Naive B cell (primary cell): Measurements from ENCODE around the gene ADD1. TPM values are rescaled to one million over a fixed set of nuclear protein-coding genes. Genes with fewer than 3 reads are reported as not detected.
A peak's percentile ranks its signal among the peaks of the same experiment; 100 is the strongest.

ENCODE experiments used
- ATAC-seq, 2 donors: fragments of 150-1000 bp; cut with Tn5 transposase; 2 replicates each; pipeline ENCODE4 v1.10.0; 2021; ENCODE audit warnings: low read depth in 2 of 2, mild to moderate bottlenecking in 2 of 2, moderate library complexity in 2 of 2
- DNase-seq: peaks from one replicate; pipeline ENCODE4 v3.0.0; 2022
- H3K27ac Mint-ChIP-seq, 6 donors: one replicate each; pipeline ENCODE4 v1.8.0; 2020 to 2022; ENCODE audit warnings: mild to moderate bottlenecking in 6 of 6, mixed read lengths in 6 of 6, moderate library complexity in 5 of 6, inconsistent platforms in 2 of 6
- H3K27me3 Mint-ChIP-seq, 3 donors: one replicate each; pipeline ENCODE4 v1.8.0; 2021 to 2022; ENCODE audit warnings: mixed read lengths in 3 of 3, mild to moderate bottlenecking in 1 of 3
- H3K36me3 Mint-ChIP-seq, 2 donors: one replicate each; pipeline ENCODE4 v1.8.0; 2020 to 2022; ENCODE audit warnings: mixed read lengths in 2 of 2, inconsistent platforms in 1 of 2, mild to moderate bottlenecking in 1 of 2
- H3K4me1 Mint-ChIP-seq, 3 donors: one replicate each; pipeline ENCODE4 v1.8.0; 2020 to 2022; ENCODE audit warnings: mixed read lengths in 3 of 3, inconsistent platforms in 1 of 3, mild to moderate bottlenecking in 1 of 3, moderate library complexity in 1 of 3
- H3K4me3 Mint-ChIP-seq, 8 donors: one replicate each; pipeline ENCODE4 v1.8.0; 2020 to 2022; ENCODE audit warnings: mild to moderate bottlenecking in 8 of 8, mixed read lengths in 8 of 8, moderate library complexity in 8 of 8, inconsistent platforms in 2 of 8
- H3K9me3 Mint-ChIP-seq, 7 donors: one replicate each; pipeline ENCODE4 v1.8.0; 2020 to 2022; ENCODE audit warnings: mixed read lengths in 7 of 7, mild to moderate bottlenecking in 5 of 7, inconsistent platforms in 2 of 7, moderate library complexity in 1 of 7
- polyA plus RNA-seq, 6 donors: library from polyadenylated mRNA; unstranded; fragments of 300-500 nt; fragmentation: Illumina TruSeq; gene quantifications; one replicate each; pipeline ENCODE4 v1.2.3, GENCODE V29; 2021; ENCODE audit warnings: low read depth in 6 of 6

The ADD1 gene
- polyA plus RNA-seq, 6 donors from 2014 or later = 325 to 440 (median 349) TPM

GRCh38 chr4:2856266-2856665 is 12.6 kb downstream of the ADD1 start:
- H3K9me3 Mint-ChIP-seq = peaks cover 0 to 6% (median 0%) of the 10 kb centered on the region in 7 donors
- no peak for ATAC-seq

GRCh38 chr4:2857349-2857927 is 13.8 kb downstream of the ADD1 start:
- Mint-ChIP-seq H3K27ac (peak overlapping the region; percentile 5 to 87 (median 77)), H3K4me1 (peaks cover 71 to 98% (median 82%) of the 10 kb centered on the region in 3 donors), H3K9me3 (peaks cover 0 to 6% (median 0%) of the 10 kb centered on the region in 7 donors), H3K36me3 (peaks cover 0 to 7% of the 10 kb centered on the region in 2 donors), H3K27me3 (no peaks in the 10 kb centered on the region), H3K4me3 (peak overlapping the region in 4 of 8 donors; percentile 22 to 49 (median 36))
- DNase-seq = no peak
- ATAC-seq = no peak

More at GRCh38 chr4:2856266-2856665, 12.6 kb downstream of the ADD1 start:
- no peak for DNase-seq
- no peaks in the 10 kb centered on the region for H3K27me3 Mint-ChIP-seq
- H3K36me3 Mint-ChIP-seq = peaks cover 0 to 7% of the 10 kb centered on the region in 2 donors
- H3K4me1 Mint-ChIP-seq = peaks cover 65 to 98% (median 82%) of the 10 kb centered on the region in 3 donors
- H3K27ac Mint-ChIP-seq = peak overlapping the region; percentile 49 to 89 (median 76)
- H3K4me3 Mint-ChIP-seq = peak overlapping the region in 7 of 8 donors; percentile 13 to 70 (median 61)

- Mint-ChIP-seq H3K9me3 (peaks cover 0 to 6% (median 0%) of the 10 kb centered on the region in 7 donors), H3K4me1 (peaks cover 77 to 99% (median 81%) of the 10 kb centered on the region in 3 donors), H3K27ac (peak overlapping the region; percentile 33 to 88 (median 56)), H3K4me3 (peak overlapping the region in 6 of 8 donors; percentile 6 to 63 (median 37)), H3K27me3 (no peaks in the 10 kb centered on the region), H3K36me3 (peaks cover 0 to 7% of the 10 kb centered on the region in 2 donors)
- ATAC-seq (no peak), DNase-seq (no peak)
These were observed 15.0 kb downstream of the ADD1 start for GRCh38 chr4:2858451-2859217.

- ATAC-seq (peak; percentile 65 to 71), DNase-seq (no peak)
- H3K9me3 Mint-ChIP-seq = peaks cover 0 to 6% (median 0%) of the 10 kb centered on the region in 7 donors
- no peaks in the 10 kb centered on the region for H3K27me3 Mint-ChIP-seq
- peak overlapping the region; percentile 12 to 75 (median 62) for H3K4me3 Mint-ChIP-seq
- H3K36me3 Mint-ChIP-seq = peaks cover 0 to 7% of the 10 kb centered on the region in 2 donors
- H3K27ac Mint-ChIP-seq = peak overlapping the region in 5 of 6 donors; percentile 18 to 88 (median 31)
- H3K4me1 Mint-ChIP-seq = peaks cover 77 to 97% (median 80%) of the 10 kb centered on the region in 3 donors
These were observed 15.9 kb downstream of the ADD1 start for GRCh38 chr4:2859514-2859913.

- ATAC-seq (no peak), DNase-seq (no peak)
- peaks cover 0 to 4% of the 10 kb centered on the region in 2 donors for H3K36me3 Mint-ChIP-seq
- peak overlapping the region; percentile 31 to 95 (median 88) for H3K27ac Mint-ChIP-seq
- no peaks in the 10 kb centered on the region for H3K27me3 Mint-ChIP-seq
- H3K4me1 Mint-ChIP-seq = peaks cover 78 to 97% (median 80%) of the 10 kb centered on the region in 3 donors
- peaks cover 0 to 6% (median 0%) of the 10 kb centered on the region in 7 donors for H3K9me3 Mint-ChIP-seq
- H3K4me3 Mint-ChIP-seq = peak overlapping the region in 7 of 8 donors; percentile 10 to 84 (median 61)
These were observed 17.0 kb downstream of the ADD1 start for GRCh38 chr4:2860391-2861348.

- DNase-seq (no peak), ATAC-seq (peak; percentile 33 to 34)
- Mint-ChIP-seq H3K9me3 (peaks cover 0 to 6% (median 0%) of the 10 kb centered on the region in 7 donors), H3K27ac (peak overlapping the region; percentile 64 to 95 (median 88)), H3K4me3 (peak overlapping the region in 7 of 8 donors; percentile 30 to 84 (median 69)), H3K36me3 (peaks cover 0 to 4% of the 10 kb centered on the region in 2 donors), H3K27me3 (no peaks in the 10 kb centered on the region), H3K4me1 (peaks cover 78 to 95% (median 86%) of the 10 kb centered on the region in 3 donors)
These were observed 18.2 kb downstream of the ADD1 start for GRCh38 chr4:2861631-2862436.

GRCh38 chr4:2862528-2862927 is 18.9 kb downstream of the ADD1 start:
- H3K4me3 Mint-ChIP-seq = peak overlapping the region in 6 of 8 donors; percentile 63 to 84 (median 68)
- DNase-seq (no peak), ATAC-seq (no peak)
- H3K4me1 Mint-ChIP-seq = peaks cover 79 to 96% (median 90%) of the 10 kb centered on the region in 3 donors
- H3K36me3 Mint-ChIP-seq = peaks cover 0 to 4% of the 10 kb centered on the region in 2 donors
- H3K9me3 Mint-ChIP-seq = peaks cover 0 to 6% (median 0%) of the 10 kb centered on the region in 7 donors
- H3K27ac Mint-ChIP-seq = peak overlapping the region in 5 of 6 donors; percentile 36 to 95 (median 88)
- no peaks in the 10 kb centered on the region for H3K27me3 Mint-ChIP-seq

GRCh38 chr4:2863649-2864048 is 20.0 kb downstream of the ADD1 start:
- H3K4me3 Mint-ChIP-seq = peak overlapping the region in 2 of 8 donors; percentile 19 to 56
- peak overlapping the region in 3 of 6 donors; percentile 40 to 87 (median 52) for H3K27ac Mint-ChIP-seq
- H3K9me3 Mint-ChIP-seq = peaks cover 0 to 6% (median 0%) of the 10 kb centered on the region in 7 donors

GRCh38 chr4:2865196-2865780 is 21.6 kb downstream of the ADD1 start:
- H3K27me3 Mint-ChIP-seq = no peaks in the 10 kb centered on the region
- peak overlapping the region in 5 of 6 donors; percentile 27 to 98 (median 58) for H3K27ac Mint-ChIP-seq
- ATAC-seq (no peak), DNase-seq (no peak)
- H3K4me1 Mint-ChIP-seq = peaks cover 80 to 95% (median 92%) of the 10 kb centered on the region in 3 donors
- peak overlapping the region in 2 of 8 donors; percentile 6 to 9 for H3K4me3 Mint-ChIP-seq
- H3K36me3 Mint-ChIP-seq = peaks cover 0 to 4% of the 10 kb centered on the region in 2 donors
- peaks cover 0 to under 1% (median 0%) of the 10 kb centered on the region in 7 donors for H3K9me3 Mint-ChIP-seq

More at GRCh38 chr4:2863649-2864048, 20.0 kb downstream of the ADD1 start:
- ATAC-seq (no peak), DNase-seq (no peak)
- Mint-ChIP-seq H3K36me3 (peaks cover 0 to 4% of the 10 kb centered on the region in 2 donors), H3K27me3 (no peaks in the 10 kb centered on the region), H3K4me1 (peaks cover 79 to 96% (median 90%) of the 10 kb centered on the region in 3 donors)

- peaks cover 73 to 93% (median 86%) of the 10 kb centered on the region in 3 donors for H3K4me1 Mint-ChIP-seq
- DNase-seq = no peak
- H3K36me3 Mint-ChIP-seq = peaks cover 0 to 4% of the 10 kb centered on the region in 2 donors
- peak overlapping the region in 4 of 6 donors; percentile 32 to 61 (median 51) for H3K27ac Mint-ChIP-seq
- peak overlapping the region in 2 of 8 donors; percentile 5 to 50 for H3K4me3 Mint-ChIP-seq
- H3K27me3 Mint-ChIP-seq = no peaks in the 10 kb centered on the region
- no peak for ATAC-seq
- H3K9me3 Mint-ChIP-seq = no peaks in the 10 kb centered on the region
These were observed 22.7 kb downstream of the ADD1 start for GRCh38 chr4:2866160-2866861.

GRCh38 chr4:2866891-2867290 is 23.2 kb downstream of the ADD1 start:
- peak overlapping the region in 3 of 8 donors; percentile 17 to 61 (median 47) for H3K4me3 Mint-ChIP-seq
- peaks cover 72 to 93% (median 85%) of the 10 kb centered on the region in 3 donors for H3K4me1 Mint-ChIP-seq
- no peaks in the 10 kb centered on the region for H3K9me3 Mint-ChIP-seq
- peak overlapping the region in 3 of 6 donors; percentile 60 to 64 (median 61) for H3K27ac Mint-ChIP-seq
- ATAC-seq (no peak), DNase-seq (no peak)
- peaks cover 0 to 4% of the 10 kb centered on the region in 2 donors for H3K36me3 Mint-ChIP-seq
- H3K27me3 Mint-ChIP-seq = no peaks in the 10 kb centered on the region
